Common myeloid progenitor, CD34-positive (primary cell): ENCODE data around the gene TNNI2.

Source experiments
- CTCF ChIA-PET: fragments of 350-600 bp; sonication (Branson Sonifier 250); formaldehyde crosslinking; loops from one replicate; lab custom pipeline; 2021; ENCODE audit warnings: antibody characterized with exemption; lab: Charles Lee
- POLR2A ChIA-PET: fragments of 350-600 bp; sonication (Branson Sonifier 250); formaldehyde crosslinking; loops from one replicate; lab custom pipeline; 2021; ENCODE audit warnings: antibody characterized with exemption; lab: Charles Lee
- DNase-seq, 3 donors: peaks; one replicate each; pipeline versions ENCODE4 v3.0.0 to v3.0.0-alpha.2; 2013
- H3K27ac ChIP-seq, 2 experiments: 1 replicate in 1 of 2; 2 replicates in 1 of 2; pipeline ENCODE4 v1.7.0; 2013; ENCODE audit warnings: inconsistent platforms in 2 of 2, low read length in 2 of 2, mild to moderate bottlenecking in 2 of 2, low read depth in 1 of 2, moderate library complexity in 1 of 2; ENCODE audit not compliant: severe bottlenecking in 2 of 2, insufficient read depth in 1 of 2, poor library complexity in 1 of 2
- H3K27me3 ChIP-seq, 5 experiments: replicated peaks in 2 of 5; 1 replicate in 3 of 5; 2 replicates in 2 of 5; pipeline versions ENCODE4 v1.6.1 to v1.7.0; 2013; ENCODE audit warnings: low read length in 4 of 5, mild to moderate bottlenecking in 2 of 5, moderate library complexity in 2 of 5, inconsistent platforms in 1 of 5; ENCODE audit not compliant: insufficient read depth in 5 of 5, control insufficient read depth in 4 of 5
- H3K36me3 ChIP-seq, 4 experiments: 1 replicate in 2 of 4; 2 replicates in 2 of 4; pipeline versions ENCODE4 v1.6.1 to v1.7.0; 2013; ENCODE audit warnings: low read length in 3 of 4, control low read depth in 1 of 4, mild to moderate bottlenecking in 1 of 4; ENCODE audit not compliant: control insufficient read depth in 4 of 4, insufficient read depth in 4 of 4
- H3K4me1 ChIP-seq, 4 experiments: 1 replicate in 3 of 4; 2 replicates in 1 of 4; pipeline versions ENCODE4 v1.6.1 to v1.7.1; 2013; ENCODE audit warnings: low read length in 3 of 4, mild to moderate bottlenecking in 3 of 4, control low read depth in 1 of 4, inconsistent platforms in 1 of 4, moderate library complexity in 1 of 4; ENCODE audit not compliant: control insufficient read depth in 4 of 4, insufficient read depth in 4 of 4; ENCODE audit errors: control extremely low read depth in 1 of 4
- H3K4me3 ChIP-seq, 7 experiments: 1 replicate in 4 of 7; 2 replicates in 3 of 7; pipeline versions ENCODE4 v1.5.1 to v1.7.0; 2013; ENCODE audit warnings: mild to moderate bottlenecking in 7 of 7, low read length in 6 of 7, moderate library complexity in 6 of 7, inconsistent platforms in 2 of 7, low read depth in 2 of 7, control low read depth in 1 of 7; ENCODE audit not compliant: insufficient read depth in 4 of 7, control insufficient read depth in 1 of 7; ENCODE audit errors: extremely low read depth in 1 of 7
- H3K9me3 ChIP-seq, 5 experiments: 1 replicate in 4 of 5; 2 replicates in 1 of 5; pipeline versions ENCODE4 v1.6.1 to v1.7.1; 2013; ENCODE audit warnings: low read length in 4 of 5, mild to moderate bottlenecking in 2 of 5, inconsistent platforms in 1 of 5, low read depth in 1 of 5, moderate library complexity in 1 of 5; ENCODE audit not compliant: control insufficient read depth in 4 of 5, insufficient read depth in 2 of 5; ENCODE audit errors: control extremely low read depth in 1 of 5
- WGBS: methylation state at CpG from one replicate; pipeline ENCODE4 v1.1.5; 2013; ENCODE audit not compliant: insufficient coverage; 5-methylcytosine and 5-hydroxymethylcytosine counted together

Gene TNNI2

DNA sequence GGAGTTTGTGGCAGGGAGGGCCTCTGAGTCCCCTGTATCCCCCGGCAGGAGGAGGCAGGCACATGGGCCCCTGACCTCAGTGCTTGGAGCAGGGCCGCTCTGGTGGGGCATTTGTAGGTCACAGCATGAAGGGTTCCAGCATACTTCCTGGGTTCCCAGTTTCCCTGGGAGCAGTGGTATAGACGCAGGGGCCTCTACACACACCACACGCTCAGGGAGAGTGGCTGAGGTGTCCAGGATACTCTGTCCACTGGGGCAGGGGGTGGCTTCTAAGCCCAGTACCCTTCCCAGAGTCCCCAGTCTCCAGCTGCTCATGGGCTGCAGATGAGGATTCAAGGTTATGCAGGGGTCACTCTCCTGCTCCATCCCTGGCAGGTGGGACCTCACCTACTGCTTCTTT, 20.2 kb downstream of the TNNI2 start:
- CTCF ChIA-PET, result no interaction called here
- Histone ChIP-seq H3K9me3 (no peaks in the 10 kb centered on the region), H3K27me3 (no peaks in the 10 kb centered on the region), H3K27ac (no peak overlapping the region), H3K4me1 (peaks cover 0 to 33% (median 17%) of the 10 kb centered on the region in 4 experiments), H3K4me3 (no peak overlapping the region), H3K36me3 (peaks cover 0 to 10% (median under 1%) of the 10 kb centered on the region in 4 experiments)
- POLR2A ChIA-PET, result no interaction called here
- 100% methylated on average over 3 of the region's 4 CpGs for WGBS
- DNase-seq, result no peak

DNA sequence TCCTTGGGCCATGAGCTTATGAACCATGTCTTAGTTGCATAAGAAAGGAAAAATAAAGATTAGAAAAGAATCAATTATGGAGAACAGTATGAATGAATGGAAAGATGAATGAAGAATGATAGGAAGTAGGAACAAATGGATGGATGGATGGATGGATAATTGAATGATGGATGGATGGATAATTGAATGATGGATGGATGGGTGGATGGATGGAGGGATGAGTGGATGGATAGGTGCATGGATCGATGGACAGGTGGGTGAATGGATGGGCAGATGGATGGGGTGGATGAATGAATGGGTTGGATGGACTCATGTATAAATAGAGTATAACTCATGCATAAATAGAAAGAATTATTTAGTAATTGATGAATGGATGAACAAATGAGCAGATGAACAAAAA, 21.3 kb downstream of the TNNI2 start:
- Histone ChIP-seq H3K27ac (no peak overlapping the region), H3K27me3 (no peaks in the 10 kb centered on the region), H3K9me3 (no peaks in the 10 kb centered on the region), H3K36me3 (peaks cover 0 to 10% (median under 1%) of the 10 kb centered on the region in 4 experiments), H3K4me3 (no peak overlapping the region), H3K4me1 (peaks cover 0 to 27% (median 16%) of the 10 kb centered on the region in 4 experiments)
- CTCF ChIA-PET, result interaction anchor here (0.9 kb wide), 1 partner anchor 90 kb away, joined by 3 read pairs; no protein-coding TSS in a partner anchor
- POLR2A ChIA-PET, result no interaction called here
- no CpG with 5 or more reads among the region's 1 CpG for WGBS
- DNase-seq, result no peak

DNA sequence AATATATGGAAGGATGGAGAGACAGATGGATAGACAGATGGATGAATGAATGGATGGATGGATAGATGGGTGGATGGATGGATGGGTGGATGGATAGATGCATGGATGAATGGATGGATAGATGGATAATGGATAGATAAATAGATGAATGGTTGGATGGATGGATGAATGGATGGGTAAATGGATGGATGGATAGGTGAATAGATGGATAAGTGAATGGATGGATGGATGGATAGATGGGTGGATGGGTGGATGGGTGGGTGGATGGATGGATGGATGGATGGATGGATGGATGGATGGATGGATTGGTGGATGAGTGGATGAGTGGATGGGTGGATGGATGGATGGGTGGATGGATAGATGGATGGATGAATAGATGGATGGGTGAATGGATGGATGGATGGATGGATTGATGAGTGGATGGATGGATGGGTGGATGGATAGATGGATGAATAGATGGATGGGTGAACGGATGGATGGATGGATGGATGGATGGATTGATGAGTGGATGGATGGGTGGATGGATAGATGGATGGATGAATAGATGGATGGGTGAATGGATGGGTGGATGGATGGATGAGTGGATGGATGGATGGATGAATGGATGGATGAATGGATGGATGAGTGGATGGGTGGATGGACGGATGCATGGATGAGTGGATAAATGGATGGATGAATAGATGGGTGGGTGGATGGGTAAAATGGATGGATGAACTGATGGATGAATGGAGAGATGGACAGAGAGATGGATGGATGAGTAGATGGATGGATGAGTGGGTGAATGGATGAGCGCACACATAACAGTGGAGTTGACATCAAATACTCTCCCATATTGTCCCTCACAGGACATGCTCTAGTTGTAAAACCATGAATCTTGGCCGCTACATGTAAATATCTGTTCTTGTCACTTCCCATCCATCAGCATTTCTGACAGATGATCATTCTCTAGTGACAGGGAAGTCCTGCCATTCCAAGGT, 22.9 kb downstream of the TNNI2 start:
- Histone ChIP-seq H3K36me3 (peaks cover 0 to 17% (median 5%) of the 10 kb centered on the region in 4 experiments), H3K9me3 (no peaks in the 10 kb centered on the region), H3K27me3 (no peaks in the 10 kb centered on the region), H3K4me3 (no peak overlapping the region), H3K4me1 (peaks cover 0 to 20% (median 17%) of the 10 kb centered on the region in 4 experiments), H3K27ac (no peak overlapping the region)
- POLR2A ChIA-PET, result no interaction called here
- WGBS, result 92% methylated on average over 3 of the region's 4 CpGs
- CTCF ChIA-PET, result interaction anchor here (1.0 to 1.5 kb wide), 3 partner anchors 8 to 170 kb away, joined by 3 to 6 read pairs (median 4); no protein-coding TSS in a partner anchor
- DNase-seq, result no peak

DNA sequence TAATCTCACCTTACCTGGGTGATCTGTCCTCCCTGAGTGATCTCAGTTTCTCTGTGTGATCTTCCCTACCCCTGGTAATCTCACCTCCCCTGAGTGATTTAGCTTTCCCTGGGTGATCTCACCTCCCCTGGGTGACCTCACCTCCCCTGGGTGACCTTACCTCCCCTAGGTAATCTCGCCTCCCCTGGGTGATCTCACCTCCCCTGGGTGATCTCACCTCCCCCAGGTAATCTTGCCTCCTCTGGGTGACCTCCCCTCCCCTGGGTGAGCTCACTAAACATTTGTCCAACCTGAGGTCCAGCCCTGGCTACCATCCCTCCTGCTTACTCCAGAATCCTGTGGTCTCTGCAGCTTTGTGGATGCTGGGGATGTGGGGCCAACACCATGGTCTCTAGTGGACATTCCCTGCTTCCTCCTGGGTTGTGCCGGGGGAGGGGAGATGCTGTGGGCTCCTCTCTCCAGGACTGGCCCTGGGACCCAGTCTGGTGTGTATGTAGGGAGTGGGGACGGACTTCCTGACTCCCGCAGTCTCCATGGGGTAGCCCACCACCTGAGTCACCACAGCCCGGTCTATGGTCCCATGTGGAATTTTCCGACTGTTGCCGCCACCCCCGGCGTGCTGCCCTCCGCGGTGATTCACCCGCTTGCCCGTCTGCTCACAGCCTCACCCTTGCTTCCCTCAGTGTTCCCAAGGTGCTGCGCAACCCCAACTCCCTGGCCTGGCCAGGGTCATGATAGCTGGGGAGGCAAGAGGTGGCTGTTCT, 24.0 kb downstream of the TNNI2 start:
- H3K9me3 ChIP-seq, result no peaks in the 10 kb centered on the region
- no peaks in the 10 kb centered on the region for H3K27me3 ChIP-seq
- CTCF ChIA-PET, result interaction anchor here (1.0 to 1.5 kb wide), 3 partner anchors 9 to 171 kb away, joined by 3 to 6 read pairs (median 4); no protein-coding TSS in a partner anchor
- peaks cover 0 to 17% (median 6%) of the 10 kb centered on the region in 4 experiments for H3K36me3 ChIP-seq
- POLR2A ChIA-PET, result no interaction called here
- no peak overlapping the region for H3K4me3 ChIP-seq
- H3K4me1 ChIP-seq, result peaks cover 0 to 20% (median 17%) of the 10 kb centered on the region in 4 experiments
- WGBS, result 96% methylated on average over 12 of the region's 14 CpGs
- DNase-seq, result no peak
- no peak overlapping the region for H3K27ac ChIP-seq

DNA sequence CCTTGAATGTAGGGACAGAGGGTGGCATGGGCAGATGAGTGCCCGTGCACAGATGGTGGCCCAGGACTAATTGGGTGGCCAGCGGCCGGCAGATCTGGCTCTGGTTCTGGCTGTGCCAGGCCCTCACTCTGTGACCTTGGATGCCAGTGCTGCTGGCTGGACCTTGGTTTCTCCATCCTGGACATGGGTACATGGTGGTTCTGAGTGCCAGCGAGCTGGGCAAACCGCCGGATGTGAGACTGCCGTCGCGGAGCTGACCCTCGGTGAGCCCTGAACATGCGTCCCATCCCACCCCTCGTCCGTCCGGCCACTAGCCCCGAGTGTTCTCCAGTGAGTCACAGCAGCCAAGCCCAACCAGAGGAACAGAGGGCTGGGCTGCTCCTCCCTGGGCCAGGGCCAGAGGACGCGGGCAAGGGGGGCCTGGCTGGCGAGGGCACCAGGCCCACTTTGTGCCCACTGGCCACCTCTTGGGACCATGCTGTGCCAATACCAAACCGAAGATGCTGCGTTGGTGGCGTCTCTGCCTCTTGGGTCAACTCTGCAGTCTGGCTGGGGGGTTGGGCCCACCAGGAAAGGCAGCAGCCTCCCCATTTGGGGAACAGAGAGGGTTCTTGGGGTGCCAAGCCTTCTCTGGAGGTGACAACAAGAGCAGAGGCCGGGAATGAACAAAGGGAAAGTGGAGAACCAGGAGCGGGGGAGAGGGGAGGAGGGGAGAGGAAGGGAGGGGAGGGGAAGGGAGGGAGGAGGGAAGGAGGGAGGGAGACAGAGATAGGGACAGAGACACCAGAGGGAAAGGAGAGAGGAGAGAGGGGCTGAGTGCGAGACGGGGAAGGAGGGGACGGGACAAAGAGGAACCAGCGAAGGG, 24.8 kb downstream of the TNNI2 start:
- Histone ChIP-seq H3K27ac (no peak overlapping the region), H3K9me3 (no peaks in the 10 kb centered on the region), H3K27me3 (no peaks in the 10 kb centered on the region), H3K36me3 (peaks cover 0 to 17% (median 6%) of the 10 kb centered on the region in 4 experiments), H3K4me3 (no peak overlapping the region), H3K4me1 (peaks cover 0 to 20% (median 16%) of the 10 kb centered on the region in 4 experiments)
- ChIA-PET CTCF (interaction anchor here (1.3 to 1.5 kb wide), 3 partner anchors 10 to 172 kb away, joined by 3 to 4 read pairs (median 3); no protein-coding TSS in a partner anchor), POLR2A (no interaction called here)
- peak in 2 of 3 donors; percentile 62 to 68 for DNase-seq
- WGBS, result 83% methylated on average over 27 of the region's 27 CpGs

DNA sequence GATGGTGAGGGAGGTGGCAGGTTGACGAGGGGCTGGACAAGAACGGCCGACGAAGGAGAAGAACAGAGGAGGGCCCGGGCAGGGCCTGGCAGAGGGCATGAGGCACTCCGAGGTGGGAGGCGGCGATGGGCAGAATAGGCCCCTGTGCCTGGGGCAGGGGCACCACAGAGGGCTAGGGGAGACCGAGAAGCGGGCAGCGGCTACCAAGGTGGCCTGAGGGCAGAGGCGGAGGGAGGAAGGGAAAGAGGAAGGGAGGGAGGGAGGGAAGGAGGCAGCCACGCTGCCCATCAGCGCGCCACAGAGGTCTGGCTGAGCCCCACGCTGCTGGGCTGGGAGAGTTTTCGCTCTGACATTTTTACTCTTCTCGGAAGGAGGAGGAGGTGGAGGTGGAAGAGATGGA, 25.4 kb downstream of the TNNI2 start:
- H3K9me3 ChIP-seq, result no peaks in the 10 kb centered on the region
- peaks cover 0 to 19% (median 14%) of the 10 kb centered on the region in 4 experiments for H3K4me1 ChIP-seq
- no peak for DNase-seq
- H3K27ac ChIP-seq, result no peak overlapping the region
- 76% methylated on average over 15 of the region's 18 CpGs for WGBS
- H3K36me3 ChIP-seq, result peaks cover 0 to 17% (median 6%) of the 10 kb centered on the region in 4 experiments
- no peak overlapping the region for H3K4me3 ChIP-seq
- CTCF ChIA-PET, result interaction anchor here (1.4 kb wide), 1 partner anchor 18 kb away, joined by 3 read pairs; no protein-coding TSS in a partner anchor
- H3K27me3 ChIP-seq, result no peaks in the 10 kb centered on the region
- POLR2A ChIA-PET, result no interaction called here
